ENCODE data around the gene ZFR. TPM values are rescaled to one million over a fixed set of nuclear protein-coding genes. Genes with fewer than 3 reads are reported as not detected.

The ZFR gene
- total RNA-seq, 1 donor from 2014 or later, result 131 TPM

GRCh38 chr5:32325616-32326015 is 118.9 kb downstream of the ZFR start:
- peaks cover 4% of the 10 kb centered on the region for H3K36me3 Mint-ChIP-seq
- Histone ChIP-seq H3K36me3 (no peaks in the 10 kb centered on the region), H3K4me3 (no peak overlapping the region), H3K27ac (no peak overlapping the region), H3K4me2 (no peak overlapping the region), H3K9ac (no peak overlapping the region), H3K79me2 (ENCODE audit: low read depth) (no peaks in the 10 kb centered on the region), H2AFZ (replicated peaks) (no peak overlapping the region), H3K4me1 (no peaks in the 10 kb centered on the region), H3F3A (ENCODE audit: low read depth) (no peaks in the 10 kb centered on the region), H4K20me1 (ENCODE audit: low read depth) (no peaks in the 10 kb centered on the region), H3K27me3 (no peaks in the 10 kb centered on the region), H3K9me3 (ENCODE audit: low read depth) (no peaks in the 10 kb centered on the region)
- DNase-seq (ENCODE audit: low spot score), result no peak
- TF ChIP-seq EZH2phosphoT487 (IDR thresholded peaks at IDR 0.05), result no peak
- no peak for TF ChIP-seq CTCF (IDR thresholded peaks at IDR 0.05)
- TF ChIP-seq EZH2 (IDR thresholded peaks at IDR 0.05), result no peak
- peaks cover 9% of the 10 kb centered on the region for H3K9me3 Mint-ChIP-seq
- H3K27ac Mint-ChIP-seq, result no peak overlapping the region
- H3K4me3 Mint-ChIP-seq, result no peak overlapping the region
- H3K27me3 Mint-ChIP-seq (ENCODE audit: insufficient read depth, low read depth), result peaks cover 3% of the 10 kb centered on the region
- H3K4me1 Mint-ChIP-seq, result no peaks in the 10 kb centered on the region

- no peaks in the 10 kb centered on the region for H3K4me1 Mint-ChIP-seq
- peaks cover 9% of the 10 kb centered on the region for H3K9me3 Mint-ChIP-seq
- peaks cover 4% of the 10 kb centered on the region for H3K36me3 Mint-ChIP-seq
- no peaks in the 10 kb centered on the region for H4K20me1 ChIP-seq (ENCODE audit: low read depth)
- H3K27ac ChIP-seq, result no peak overlapping the region
- H3K27me3 Mint-ChIP-seq (ENCODE audit: insufficient read depth, low read depth), result peaks cover 3% of the 10 kb centered on the region
- H3K9me3 ChIP-seq (ENCODE audit: low read depth), result no peaks in the 10 kb centered on the region
- no peak overlapping the region for H3K9ac ChIP-seq
- no peaks in the 10 kb centered on the region for H3K36me3 ChIP-seq
- DNase-seq (ENCODE audit: low spot score), result no peak
- no peak overlapping the region for H3K27ac Mint-ChIP-seq
- no peak overlapping the region for H2AFZ ChIP-seq (replicated peaks)
- no peak overlapping the region for H3K4me3 Mint-ChIP-seq
- no peaks in the 10 kb centered on the region for H3K27me3 ChIP-seq
- H3K4me1 ChIP-seq, result no peaks in the 10 kb centered on the region
- no peaks in the 10 kb centered on the region for H3F3A ChIP-seq (ENCODE audit: low read depth)
- TF ChIP-seq CTCF (IDR thresholded peaks at IDR 0.05) (no peak), EZH2 (IDR thresholded peaks at IDR 0.05) (no peak), EZH2phosphoT487 (IDR thresholded peaks at IDR 0.05) (no peak)
- H3K79me2 ChIP-seq (ENCODE audit: low read depth), result no peaks in the 10 kb centered on the region
- no peak overlapping the region for H3K4me3 ChIP-seq
- no peak overlapping the region for H3K4me2 ChIP-seq
These were observed 119.5 kb downstream of the ZFR start for GRCh38 chr5:32325062-32325461.

GRCh38 chr5:32323741-32324140 is 120.8 kb downstream of the ZFR start:
- Histone ChIP-seq H3K4me2 (no peak overlapping the region), H3K4me1 (no peaks in the 10 kb centered on the region), H2AFZ (replicated peaks) (peak overlapping the region; percentile 57), H3K36me3 (no peaks in the 10 kb centered on the region), H3K27ac (no peak overlapping the region), H3K27me3 (no peaks in the 10 kb centered on the region), H4K20me1 (ENCODE audit: low read depth) (no peaks in the 10 kb centered on the region), H3K9ac (no peak overlapping the region), H3K9me3 (ENCODE audit: low read depth) (no peaks in the 10 kb centered on the region), H3K79me2 (ENCODE audit: low read depth) (no peaks in the 10 kb centered on the region), H3F3A (ENCODE audit: low read depth) (no peaks in the 10 kb centered on the region), H3K4me3 (no peak overlapping the region)
- Mint-ChIP-seq H3K27ac (no peak overlapping the region), H3K4me3 (no peak overlapping the region), H3K4me1 (no peaks in the 10 kb centered on the region), H3K9me3 (peaks cover 9% of the 10 kb centered on the region), H3K36me3 (peaks cover 4% of the 10 kb centered on the region), H3K27me3 (ENCODE audit: insufficient read depth, low read depth) (peaks cover 4% of the 10 kb centered on the region)
- TF ChIP-seq CTCF (IDR thresholded peaks at IDR 0.05) (peak; percentile 7), EZH2phosphoT487 (IDR thresholded peaks at IDR 0.05) (no peak)
- peak; percentile 7 for DNase-seq (ENCODE audit: low spot score)

Data from neural progenitor cell (in vitro differentiated cells).